ENCODE results near the gene EPYC.

The EPYC gene

GRCh38 chr12:90963946-90964345 lies 40.8 kb downstream of the EPYC start (continued):
- no peak for TF ChIP-seq TCF4 (CRISPR knock-in tag; IDR thresholded peaks at IDR 0.05; ENCODE audit: borderline replicate concordance)
- TF ChIP-seq ISL1 (CRISPR knock-in tag; IDR thresholded peaks at IDR 0.05): no peak
- no peak for TF ChIP-seq POU6F1 (CRISPR knock-in tag; IDR thresholded peaks at IDR 0.05; ENCODE audit: borderline replicate concordance, low read depth)
- TF ChIP-seq ESRRG (CRISPR knock-in tag; IDR thresholded peaks at IDR 0.05): no peak
- no peak for TF ChIP-seq TOX (CRISPR knock-in tag; IDR thresholded peaks at IDR 0.05; ENCODE audit: borderline replicate concordance)
- no peak for TF ChIP-seq ZFP30 (CRISPR knock-in tag; IDR thresholded peaks at IDR 0.05)

GRCh38 chr12:90961154-90961553 lies 43.6 kb downstream of the EPYC start:
- no peak for ATAC-seq
- TF ChIP-seq PATZ1 (CRISPR knock-in tag; IDR thresholded peaks at IDR 0.05; ENCODE audit: borderline replicate concordance) (no peak), ZC3H10 (CRISPR knock-in tag; IDR thresholded peaks at IDR 0.05) (no peak), POU6F1 (CRISPR knock-in tag; IDR thresholded peaks at IDR 0.05; ENCODE audit: borderline replicate concordance, low read depth) (no peak), TCF4 (CRISPR knock-in tag; IDR thresholded peaks at IDR 0.05; ENCODE audit: borderline replicate concordance) (no peak), BACH2 (CRISPR knock-in tag; IDR thresholded peaks at IDR 0.05; ENCODE audit: borderline replicate concordance) (no peak), ZNF70 (CRISPR knock-in tag; IDR thresholded peaks at IDR 0.05) (no peak), ESRRG (CRISPR knock-in tag; IDR thresholded peaks at IDR 0.05) (no peak), OSR1 (CRISPR knock-in tag; IDR thresholded peaks at IDR 0.05) (no peak)

GRCh38 chr12:90959538-90960139 lies 45.1 kb downstream of the EPYC start:
- peak; percentile 94 for ATAC-seq
- TF ChIP-seq ZC3H10 (CRISPR knock-in tag; IDR thresholded peaks at IDR 0.05): no peak
- no peak for TF ChIP-seq RARB (CRISPR knock-in tag; IDR thresholded peaks at IDR 0.05)
- TF ChIP-seq PPARA (CRISPR knock-in tag; IDR thresholded peaks at IDR 0.05; ENCODE audit: borderline replicate concordance): no peak
- no peak for TF ChIP-seq ZNF70 (CRISPR knock-in tag; IDR thresholded peaks at IDR 0.05)
- no peak for TF ChIP-seq ARNTL (CRISPR knock-in tag; IDR thresholded peaks at IDR 0.05; ENCODE audit: borderline replicate concordance, low read depth)
- no peak for TF ChIP-seq ZNF565 (CRISPR knock-in tag; conservative IDR thresholded peaks at IDR 0.05; ENCODE audit: low read depth)
- TF ChIP-seq GLIS3 (CRISPR knock-in tag; IDR thresholded peaks at IDR 0.05): no peak
- no peak for TF ChIP-seq ZFP30 (CRISPR knock-in tag; IDR thresholded peaks at IDR 0.05)

GRCh38 chr12:90959032-90959431 lies 45.7 kb downstream of the EPYC start:
- ATAC-seq: peak; percentile 67
- TF ChIP-seq POU6F1 (CRISPR knock-in tag; IDR thresholded peaks at IDR 0.05; ENCODE audit: borderline replicate concordance, low read depth) (no peak), TOX (CRISPR knock-in tag; IDR thresholded peaks at IDR 0.05; ENCODE audit: borderline replicate concordance) (no peak), TCF4 (CRISPR knock-in tag; IDR thresholded peaks at IDR 0.05; ENCODE audit: borderline replicate concordance) (no peak), PATZ1 (CRISPR knock-in tag; IDR thresholded peaks at IDR 0.05; ENCODE audit: borderline replicate concordance) (no peak), BACH2 (CRISPR knock-in tag; IDR thresholded peaks at IDR 0.05; ENCODE audit: borderline replicate concordance) (no peak), PPARA (CRISPR knock-in tag; IDR thresholded peaks at IDR 0.05; ENCODE audit: borderline replicate concordance) (no peak), ARNTL (CRISPR knock-in tag; IDR thresholded peaks at IDR 0.05; ENCODE audit: borderline replicate concordance, low read depth) (no peak), ZNF565 (CRISPR knock-in tag; conservative IDR thresholded peaks at IDR 0.05; ENCODE audit: low read depth) (no peak), ISL1 (CRISPR knock-in tag; IDR thresholded peaks at IDR 0.05) (no peak), ZFP30 (CRISPR knock-in tag; IDR thresholded peaks at IDR 0.05) (no peak), RARB (CRISPR knock-in tag; IDR thresholded peaks at IDR 0.05) (no peak)
- TF ChIP-seq, protein P1, sequence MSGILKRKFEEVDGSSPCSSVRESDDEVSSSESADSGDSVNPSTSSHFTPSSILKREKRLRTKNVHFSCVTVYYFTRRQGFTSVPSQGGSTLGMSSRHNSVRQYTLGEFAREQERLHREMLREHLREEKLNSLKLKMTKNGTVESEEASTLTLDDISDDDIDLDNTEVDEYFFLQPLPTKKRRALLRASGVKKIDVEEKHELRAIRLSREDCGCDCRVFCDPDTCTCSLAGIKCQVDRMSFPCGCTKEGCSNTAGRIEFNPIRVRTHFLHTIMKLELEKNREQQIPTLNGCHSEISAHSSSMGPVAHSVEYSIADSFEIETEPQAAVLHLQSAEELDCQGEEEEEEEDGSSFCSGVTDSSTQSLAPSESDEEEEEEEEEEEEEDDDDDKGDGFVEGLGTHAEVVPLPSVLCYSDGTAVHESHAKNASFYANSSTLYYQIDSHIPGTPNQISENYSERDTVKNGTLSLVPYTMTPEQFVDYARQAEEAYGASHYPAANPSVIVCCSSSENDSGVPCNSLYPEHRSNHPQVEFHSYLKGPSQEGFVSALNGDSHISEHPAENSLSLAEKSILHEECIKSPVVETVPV (CRISPR knock-in tag; IDR thresholded peaks at IDR 0.05): no peak
- TF ChIP-seq, protein P2, sequence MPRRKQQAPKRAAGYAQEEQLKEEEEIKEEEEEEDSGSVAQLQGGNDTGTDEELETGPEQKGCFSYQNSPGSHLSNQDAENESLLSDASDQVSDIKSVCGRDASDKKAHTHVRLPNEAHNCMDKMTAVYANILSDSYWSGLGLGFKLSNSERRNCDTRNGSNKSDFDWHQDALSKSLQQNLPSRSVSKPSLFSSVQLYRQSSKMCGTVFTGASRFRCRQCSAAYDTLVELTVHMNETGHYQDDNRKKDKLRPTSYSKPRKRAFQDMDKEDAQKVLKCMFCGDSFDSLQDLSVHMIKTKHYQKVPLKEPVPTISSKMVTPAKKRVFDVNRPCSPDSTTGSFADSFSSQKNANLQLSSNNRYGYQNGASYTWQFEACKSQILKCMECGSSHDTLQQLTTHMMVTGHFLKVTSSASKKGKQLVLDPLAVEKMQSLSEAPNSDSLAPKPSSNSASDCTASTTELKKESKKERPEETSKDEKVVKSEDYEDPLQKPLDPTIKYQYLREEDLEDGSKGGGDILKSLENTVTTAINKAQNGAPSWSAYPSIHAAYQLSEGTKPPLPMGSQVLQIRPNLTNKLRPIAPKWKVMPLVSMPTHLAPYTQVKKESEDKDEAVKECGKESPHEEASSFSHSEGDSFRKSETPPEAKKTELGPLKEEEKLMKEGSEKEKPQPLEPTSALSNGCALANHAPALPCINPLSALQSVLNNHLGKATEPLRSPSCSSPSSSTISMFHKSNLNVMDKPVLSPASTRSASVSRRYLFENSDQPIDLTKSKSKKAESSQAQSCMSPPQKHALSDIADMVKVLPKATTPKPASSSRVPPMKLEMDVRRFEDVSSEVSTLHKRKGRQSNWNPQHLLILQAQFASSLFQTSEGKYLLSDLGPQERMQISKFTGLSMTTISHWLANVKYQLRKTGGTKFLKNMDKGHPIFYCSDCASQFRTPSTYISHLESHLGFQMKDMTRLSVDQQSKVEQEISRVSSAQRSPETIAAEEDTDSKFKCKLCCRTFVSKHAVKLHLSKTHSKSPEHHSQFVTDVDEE (CRISPR knock-in tag; IDR thresholded peaks at IDR 0.05): no peak

All from SK-N-SH treated with all-trans-retinoic acid at 6 μM for 48 hours (cell line).